K562 (cell line): Measurements from ENCODE around the gene FAF2. TPM values are rescaled to one million over a fixed set of nuclear protein-coding genes. Genes with fewer than 3 reads are reported as not detected.

Source experiments
- BDP1 ChIP-seq: IDR thresholded peaks from 3 replicates; pipeline ENCODE4 v1.6.1; 2011; ENCODE audit not compliant: insufficient read length, insufficient read depth
- ELK1 ChIP-seq: sonication (generic); formaldehyde crosslinking; IDR thresholded peaks from 2 replicates; pipeline ENCODE4 v1.8.1; 2022; ENCODE audit warnings: missing genetic modification reagents
- EWSR1 ChIP-seq: fragments of 450-650 bp; IDR thresholded peaks from 2 replicates; pipeline ENCODE4 v1.6.1; 2018; ENCODE audit warnings: borderline replicate concordance, mild to moderate bottlenecking, low read depth, moderate library complexity; ENCODE audit not compliant: partially characterized antibody
- FOXJ3 ChIP-seq: sonication (generic); formaldehyde crosslinking; IDR thresholded peaks from 2 replicates; pipeline ENCODE4 v1.4.0; 2020; ENCODE audit warnings: mild to moderate bottlenecking, missing genetic modification reagents
- HOMEZ ChIP-seq: fragments of 250-450 bp; sonication (Bioruptor Pico); IDR thresholded peaks from 2 replicates; pipeline ENCODE4 v1.4.0; 2020; ENCODE audit warnings: mild to moderate bottlenecking, moderate library complexity
- MAFK ChIP-seq: IDR thresholded peaks from 2 replicates; pipeline ENCODE4 v1.6.1; 2011; ENCODE audit warnings: low read length, improper control_type of control experiment
- NFE2 ChIP-seq: IDR thresholded peaks from 2 replicates; pipeline ENCODE4 v1.6.1; 2014; ENCODE audit warnings: antibody characterized with exemption, low read depth
- PKNOX1 ChIP-seq: fragments of 450-650 bp; IDR thresholded peaks from 2 replicates; pipeline ENCODE4 v1.6.1; 2016
- XRCC4 ChIP-seq: IDR thresholded peaks from one replicate; pipeline ENCODE4 v1.6.1; 2011; ENCODE audit not compliant: insufficient read depth, insufficient read length; ENCODE audit errors: extremely low read depth
- ZFX ChIP-seq: sonication (generic); formaldehyde crosslinking; IDR thresholded peaks from 2 replicates; pipeline ENCODE4 v1.8.0; 2022; ENCODE audit warnings: mild to moderate bottlenecking, missing genetic modification reagents, moderate library complexity
- ZNF165 ChIP-seq: fragments of 250-450 bp; sonication (Bioruptor Pico); IDR thresholded peaks from 2 replicates; pipeline ENCODE4 v1.4.0; 2020; ENCODE audit warnings: borderline replicate concordance
- ZNF277 ChIP-seq: fragments of 250-450 bp; sonication (Bioruptor Pico); IDR thresholded peaks from 2 replicates; pipeline ENCODE4 v1.8.0; 2022; ENCODE audit warnings: inconsistent platforms, mild to moderate bottlenecking, moderate library complexity, borderline replicate concordance
- ZNF318 ChIP-seq, 2 experiments: fragments of 450-650 bp; IDR thresholded peaks; 2 replicates each; pipeline ENCODE4 v1.6.1; 2016; ENCODE audit warnings: mild to moderate bottlenecking in 2 of 2, borderline replicate concordance in 1 of 2, low read depth in 1 of 2, moderate library complexity in 1 of 2
- ZNF764 ChIP-seq: fragments of 250-450 bp; sonication (Bioruptor Pico); IDR thresholded peaks from 2 replicates; pipeline ENCODE4 v1.4.0; 2020; ENCODE audit warnings: low read depth, mild to moderate bottlenecking, moderate library complexity
- polyA plus RNA-seq, 8 experiments: library from polyadenylated mRNA; depleted of rRNA in 4 of 8; stranded (reverse) in 5 of 8; unstranded in 3 of 8; fragments of >200 nt; fragmentation: Nextera tagmentation in 2 of 8; fragmentation: Illumina TruSeq in 1 of 8; extraction: Ambion mirVana in 2 of 8; extraction: Trizol in 1 of 8; gene quantifications; 2 replicates each; pipeline versions ENCODE4 v1.2.1 to v1.2.3, GENCODE V29; 2011 to 2014; ENCODE audit warnings: inconsistent platforms in 1 of 8, missing spikeins in 1 of 8
- total RNA-seq, 7 experiments: library from RNA; depleted of rRNA in 6 of 7; stranded (reverse); fragments of >200 nt in 6 of 7; fragmentation: Illumina TruSeq in 2 of 7; extraction: Trizol in 2 of 7; gene quantifications; 2 replicates each; pipeline versions ENCODE4 v1.2.1 to v1.2.3, GENCODE V29; 2011 to 2021; ENCODE audit warnings: low replicate concordance in 1 of 7

The FAF2 gene
- total and polyA plus RNA-seq, 9 of the 15 experiments (the other 6 are each of a cell fraction or from before 2014, with no cell fraction given) = 25.0 to 44.6 (median 36.1) TPM

- TF ChIP-seq ZNF318 (IDR thresholded peaks at IDR 0.05; ENCODE audit: borderline replicate concordance in 1 of 2, low read depth in 1 of 2) (no peak), ELK1 (no peak), BDP1 (no peak), ZNF764 (CRISPR knock-in tag) (no peak), MAFK (no peak), XRCC4 (no peak), EWSR1 (no peak), HOMEZ (CRISPR knock-in tag) (no peak), ZNF165 (CRISPR knock-in tag) (no peak), PKNOX1 (no peak), ZFX (CRISPR knock-in tag) (no peak), ZNF277 (CRISPR knock-in tag) (no peak), NFE2 (no peak), FOXJ3 (CRISPR knock-in tag) (no peak)
Measured at GRCh38 chr5:176536132-176536901, 88.1 kb downstream of the FAF2 start (continued).
